ENCODE measurements around the gene ADAMTSL5. TPM values are rescaled to one million over a fixed set of nuclear protein-coding genes. Genes with fewer than 3 reads are reported as not detected.

Gene ADAMTSL5
- total and polyA plus RNA-seq, 2 of the 8 experiments (the other 6 are each of a cell fraction or from before 2014, with no cell fraction given) = 0.82 to 0.99 TPM

- TF ChIP-seq CHD7 (IDR thresholded peaks at IDR 0.05; ENCODE audit: insufficient replicate concordance, low read length) = no peak
- no peak for TF ChIP-seq EP300 (IDR thresholded peaks at IDR 0.05; ENCODE audit: borderline replicate concordance in 1 of 2, low read depth in 2 of 2, low read length in 2 of 2)
- no peak for TF ChIP-seq USF2 (IDR thresholded peaks at IDR 0.05; ENCODE audit: low read length)
- TF ChIP-seq, protein P1, sequence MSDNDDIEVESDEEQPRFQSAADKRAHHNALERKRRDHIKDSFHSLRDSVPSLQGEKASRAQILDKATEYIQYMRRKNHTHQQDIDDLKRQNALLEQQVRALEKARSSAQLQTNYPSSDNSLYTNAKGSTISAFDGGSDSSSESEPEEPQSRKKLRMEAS (IDR thresholded peaks at IDR 0.05) = no peak
- TF ChIP-seq SP1 (IDR thresholded peaks at IDR 0.05; ENCODE audit: low read depth, low read length) = no peak
- TF ChIP-seq RNF2 (IDR thresholded peaks at IDR 0.05; ENCODE audit: borderline replicate concordance, low read depth, low read length, missing control alignments, poor library complexity, severe bottlenecking) = no peak
- TF ChIP-seq SIX5 (IDR thresholded peaks at IDR 0.05; ENCODE audit: low read depth, low read length) = no peak
Observed at GRCh38 chr19:1473085-1473851, 39.6 kb downstream of the ADAMTSL5 start (continued).
